Activated CD4-positive, alpha-beta T cell treated with anti-CD3 and anti-CD28 coated beads for 36 hours (primary cell): ENCODE measurements around the gene PRKAG2. TPM values are rescaled to one million over a fixed set of nuclear protein-coding genes. Genes with fewer than 3 reads are reported as not detected.
A peak's percentile ranks its signal among the peaks of the same experiment; 100 is the strongest.

Experiments used
- ATAC-seq: fragments of 200-7000 bp; cut with Tn5 transposase; one replicate; pipeline ENCODE4 v1.10.0; 2021; ENCODE audit warnings: mild to moderate bottlenecking, moderate library complexity
- CTCF ChIA-PET: fragments of 350-600 bp; sonication (Branson Sonifier 250); formaldehyde crosslinking; loops from one replicate; lab custom pipeline; 2021; ENCODE audit warnings: antibody characterized with exemption; lab: Charles Lee
- POLR2A ChIA-PET: fragments of 350-600 bp; sonication (Branson Sonifier 250); formaldehyde crosslinking; loops from one replicate; lab custom pipeline; 2021; ENCODE audit warnings: antibody characterized with exemption, inconsistent platforms; lab: Charles Lee
- DNase-seq: peaks from one replicate; pipeline ENCODE4 v3.0.0-alpha.2; 2020
- H3K27ac Mint-ChIP-seq: one replicate; pipeline ENCODE4 v1.8.0; 2021; ENCODE audit warnings: mixed read lengths
- H3K27me3 Mint-ChIP-seq: one replicate; pipeline ENCODE4 v1.8.0; 2021; ENCODE audit warnings: mixed read lengths
- H3K36me3 Mint-ChIP-seq: one replicate; pipeline ENCODE4 v1.8.0; 2021; ENCODE audit warnings: low read depth, mixed read lengths
- H3K4me1 Mint-ChIP-seq: one replicate; pipeline ENCODE4 v1.8.0; 2021; ENCODE audit warnings: mixed read lengths
- H3K4me3 Mint-ChIP-seq: one replicate; pipeline ENCODE4 v1.8.0; 2021; ENCODE audit warnings: mild to moderate bottlenecking, moderate library complexity, mixed read lengths
- H3K9me3 Mint-ChIP-seq: one replicate; pipeline ENCODE4 v1.8.0; 2021; ENCODE audit warnings: low read depth, mixed read lengths
- intact Hi-C, 2 experiments: fragments of 100-400 bp; cut with DNase I in 1 of 2; cut with micrococcal nuclease in 1 of 2; formaldehyde crosslinking; loops; one replicate each; pipeline versions ENCODE4 v1.14.2 to v1.15.1; 2022 to 2024; cut with DNase I, micrococcal nuclease
- total RNA-seq, 2 experiments: library from RNA; stranded (reverse); gene quantifications; one replicate each; pipeline ENCODE4 v1.2.3, GENCODE V29; 2021

The PRKAG2 gene
- total RNA-seq, 2 experiments from 2014 or later: 19.6 to 21.5 TPM

DNA sequence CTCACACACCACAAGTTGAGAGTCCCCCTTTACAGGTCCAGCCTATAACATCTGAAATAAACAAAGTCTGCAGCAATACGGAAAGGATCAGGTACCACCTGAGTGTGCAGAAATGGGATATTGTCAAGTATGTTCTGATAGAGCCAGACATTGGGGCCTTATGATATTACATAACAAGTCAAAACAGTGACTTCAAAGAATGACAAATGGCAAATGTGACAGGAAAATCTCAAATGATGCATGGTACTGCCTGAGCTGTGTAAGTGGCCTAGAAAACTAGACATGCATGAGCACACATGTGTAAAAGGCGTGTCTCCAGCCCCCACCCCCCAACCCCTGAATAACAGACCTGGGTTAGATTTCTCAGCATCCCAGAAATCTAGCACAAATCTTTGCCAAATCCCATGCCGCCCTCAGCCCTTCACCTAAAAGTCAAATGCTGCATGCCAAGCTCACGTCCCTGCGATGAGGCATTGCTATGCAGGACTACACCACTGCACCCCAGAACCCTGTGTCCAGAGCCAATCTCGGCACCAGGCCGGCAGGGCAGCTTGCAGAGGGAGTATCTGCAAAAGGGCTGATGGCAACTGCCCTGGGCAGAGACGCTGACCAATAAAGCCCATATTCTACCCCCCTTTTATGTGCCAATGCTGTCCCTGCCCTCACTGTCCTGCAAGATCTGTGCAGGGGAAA, 58.8 kb downstream of the PRKAG2 start:
- CTCF ChIA-PET: no interaction called here
- Mint-ChIP-seq H3K27ac (no peak overlapping the region), H3K4me3 (no peak overlapping the region), H3K4me1 (peaks cover 17% of the 10 kb centered on the region), H3K36me3 (no peaks in the 10 kb centered on the region), H3K9me3 (no peaks in the 10 kb centered on the region), H3K27me3 (no peaks in the 10 kb centered on the region)
- ATAC-seq: no peak
- POLR2A ChIA-PET: no interaction called here
- no peak for DNase-seq
- intact Hi-C loops: no loop called here

DNA sequence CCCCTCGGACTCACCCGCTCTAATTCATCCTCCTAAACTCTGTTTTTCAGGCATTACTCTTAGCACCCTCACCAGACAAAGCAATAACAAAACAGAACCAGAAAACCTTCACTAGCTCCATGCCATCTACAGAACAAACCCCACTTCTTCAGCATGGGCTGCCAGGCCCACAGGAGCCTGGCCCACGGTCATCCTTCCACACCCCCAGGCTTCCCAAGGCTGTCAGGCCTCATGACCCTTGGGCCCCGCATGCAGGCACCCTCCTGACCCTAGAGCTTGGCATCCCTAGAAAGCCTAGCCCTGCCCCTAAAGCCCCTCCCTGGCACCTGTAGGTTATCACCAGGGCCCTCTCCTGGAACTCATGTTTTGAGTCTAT, 59.6 kb downstream of the PRKAG2 start:
- ATAC-seq (no peak), DNase-seq (no peak)
- Mint-ChIP-seq H3K4me3 (no peak overlapping the region), H3K27me3 (no peaks in the 10 kb centered on the region), H3K27ac (no peak overlapping the region), H3K36me3 (no peaks in the 10 kb centered on the region), H3K9me3 (no peaks in the 10 kb centered on the region), H3K4me1 (peaks cover 17% of the 10 kb centered on the region)
- ChIA-PET POLR2A (no interaction called here), CTCF (no interaction called here)
- intact Hi-C loops: no loop called here

DNA sequence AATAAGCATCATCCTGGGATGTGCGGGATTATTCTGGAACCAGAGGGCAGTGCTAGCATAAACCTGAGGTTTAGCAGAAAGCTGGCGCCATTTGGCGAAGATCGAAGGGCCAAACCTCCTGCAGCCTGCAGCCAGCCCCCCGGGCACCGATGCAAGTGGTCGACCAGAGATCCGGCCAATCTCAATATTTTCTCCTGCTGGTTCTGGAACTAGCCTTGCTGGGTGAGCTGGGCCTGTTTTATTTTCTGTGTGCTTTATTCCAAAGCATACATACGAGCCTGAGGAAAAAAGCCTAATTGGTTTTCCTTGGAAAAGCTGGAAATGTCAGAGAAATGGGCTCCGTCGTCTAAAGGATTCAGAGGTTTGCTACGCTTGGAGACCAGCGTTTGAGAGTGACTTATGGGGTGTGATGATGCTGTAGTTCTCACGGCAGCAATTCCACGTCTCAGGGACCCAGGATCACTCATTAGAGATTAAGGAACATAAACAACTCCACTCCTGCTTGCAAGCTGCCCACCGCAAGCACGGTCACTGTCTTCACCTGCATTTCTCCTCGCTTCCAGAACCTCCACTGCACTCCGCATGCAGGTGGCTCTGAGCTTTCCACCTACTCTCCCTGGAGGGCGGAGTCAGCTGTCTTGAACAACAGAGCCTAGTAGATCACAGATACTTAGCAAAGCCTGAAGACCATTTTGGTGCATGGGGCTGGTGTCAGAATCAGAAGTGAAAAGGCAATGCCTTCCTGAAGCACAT, 60.2 kb downstream of the PRKAG2 start:
- intact Hi-C loops: no loop called here
- Mint-ChIP-seq H3K4me3 (no peak overlapping the region), H3K4me1 (peaks cover 17% of the 10 kb centered on the region), H3K27me3 (no peaks in the 10 kb centered on the region), H3K9me3 (no peaks in the 10 kb centered on the region), H3K36me3 (no peaks in the 10 kb centered on the region), H3K27ac (no peak overlapping the region)
- no peak for DNase-seq
- CTCF ChIA-PET: interaction anchor here (1.5 kb wide), 1 partner anchor 9 kb away, joined by 5 read pairs; no protein-coding TSS in a partner anchor
- POLR2A ChIA-PET: no interaction called here
- ATAC-seq: no peak

DNA sequence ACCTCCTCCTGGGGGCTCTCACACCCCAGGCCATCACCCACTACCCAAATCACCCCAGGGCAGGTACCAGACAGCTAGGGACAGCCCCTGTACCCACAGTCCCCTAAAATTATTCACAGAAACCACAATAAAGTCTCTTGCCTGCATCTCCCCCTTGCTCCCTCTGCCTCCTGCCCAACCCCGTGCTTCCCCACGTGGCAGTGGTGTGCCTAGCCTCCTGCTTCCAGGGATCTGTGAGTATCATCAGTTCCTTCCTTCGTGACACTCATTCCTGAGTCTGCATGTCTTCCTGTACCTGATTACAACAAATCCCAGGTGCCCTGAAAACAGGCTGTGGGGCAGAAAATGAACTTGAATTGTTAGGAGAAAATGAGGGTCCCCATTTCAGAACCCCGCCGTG, 61.5 kb downstream of the PRKAG2 start:
- Mint-ChIP-seq H3K9me3 (no peaks in the 10 kb centered on the region), H3K4me1 (peaks cover 17% of the 10 kb centered on the region), H3K27me3 (no peaks in the 10 kb centered on the region), H3K36me3 (no peaks in the 10 kb centered on the region), H3K27ac (no peak overlapping the region), H3K4me3 (no peak overlapping the region)
- CTCF ChIA-PET: interaction anchor here (0.5 to 1.5 kb wide), 3 partner anchors 9 to 119 kb away, joined by 3 to 5 read pairs (median 3); no protein-coding TSS in a partner anchor
- intact Hi-C loops: no loop called here
- POLR2A ChIA-PET: no interaction called here
- DNase-seq (no peak), ATAC-seq (no peak)

DNA sequence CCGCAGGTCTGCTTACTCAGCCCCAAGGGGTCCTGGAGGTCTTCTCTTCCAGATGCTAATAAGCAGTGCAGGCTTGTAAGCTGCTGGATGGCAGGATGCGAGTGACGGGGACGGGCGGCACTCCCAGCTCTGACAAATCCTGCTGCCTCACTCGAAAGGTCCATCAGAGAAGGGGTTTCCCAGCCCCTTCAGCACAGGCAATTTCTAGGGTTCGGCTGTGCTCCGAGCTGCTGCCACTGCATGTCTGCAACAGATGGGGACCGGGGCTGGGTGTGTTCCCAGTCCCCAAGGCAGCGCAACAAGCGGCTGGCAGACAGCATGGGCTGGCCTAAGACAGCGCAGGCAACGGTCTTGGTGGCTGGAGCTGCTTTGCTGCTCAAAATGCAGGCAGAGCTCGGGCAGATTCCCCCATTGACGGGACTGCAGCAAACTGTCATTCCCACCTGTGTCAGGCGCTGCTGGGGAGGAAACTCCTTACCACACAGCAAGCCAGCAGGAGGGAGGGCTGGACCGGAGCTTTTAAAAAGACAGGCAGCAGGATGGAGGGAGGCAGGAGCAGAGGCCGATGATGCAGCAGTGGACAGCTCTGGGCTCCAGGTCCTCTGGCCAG, 62.4 kb downstream of the PRKAG2 start:
- Mint-ChIP-seq H3K27ac (no peak overlapping the region), H3K27me3 (no peaks in the 10 kb centered on the region), H3K4me1 (peaks cover 17% of the 10 kb centered on the region), H3K9me3 (no peaks in the 10 kb centered on the region), H3K4me3 (no peak overlapping the region), H3K36me3 (no peaks in the 10 kb centered on the region)
- ATAC-seq (no peak), DNase-seq (no peak)
- intact Hi-C loops: no loop called here
- CTCF ChIA-PET: interaction anchor here (0.5 to 1.3 kb wide), 2 partner anchors 8 to 31 kb away, joined by 3 to 5 read pairs; no protein-coding TSS in a partner anchor
- POLR2A ChIA-PET: interaction anchor here (0.6 kb wide), 1 partner anchor 14 kb away, joined by 3 read pairs; no protein-coding TSS in a partner anchor

DNA sequence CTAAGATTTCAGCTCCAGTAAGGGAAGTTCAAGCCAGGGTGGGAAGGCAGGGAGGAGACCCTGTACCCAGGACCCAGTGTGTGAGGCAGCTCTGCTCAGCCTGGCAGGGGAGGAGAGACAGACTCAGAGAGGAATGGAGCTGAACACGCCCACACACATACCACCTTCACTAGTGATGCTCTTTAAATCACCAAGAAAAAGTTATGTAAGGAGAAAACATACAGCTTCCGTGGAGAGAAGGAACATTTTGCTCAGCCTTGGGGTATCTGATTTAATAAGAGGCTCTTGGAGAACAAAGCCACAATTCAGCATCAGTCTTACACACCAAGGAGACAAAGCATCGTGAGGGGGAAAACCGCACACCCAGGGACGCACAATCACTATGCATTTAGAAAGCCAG, 62.9 kb downstream of the PRKAG2 start:
- Mint-ChIP-seq H3K4me3 (no peak overlapping the region), H3K27ac (no peak overlapping the region), H3K36me3 (no peaks in the 10 kb centered on the region), H3K4me1 (peaks cover 17% of the 10 kb centered on the region), H3K9me3 (no peaks in the 10 kb centered on the region), H3K27me3 (no peaks in the 10 kb centered on the region)
- CTCF ChIA-PET: interaction anchor here (1.3 kb wide), 1 partner anchor 31 kb away, joined by 5 read pairs; no protein-coding TSS in a partner anchor
- peak; percentile 32 for DNase-seq
- POLR2A ChIA-PET: no interaction called here
- intact Hi-C loops: no loop called here
- peak; percentile 83 for ATAC-seq

DNA sequence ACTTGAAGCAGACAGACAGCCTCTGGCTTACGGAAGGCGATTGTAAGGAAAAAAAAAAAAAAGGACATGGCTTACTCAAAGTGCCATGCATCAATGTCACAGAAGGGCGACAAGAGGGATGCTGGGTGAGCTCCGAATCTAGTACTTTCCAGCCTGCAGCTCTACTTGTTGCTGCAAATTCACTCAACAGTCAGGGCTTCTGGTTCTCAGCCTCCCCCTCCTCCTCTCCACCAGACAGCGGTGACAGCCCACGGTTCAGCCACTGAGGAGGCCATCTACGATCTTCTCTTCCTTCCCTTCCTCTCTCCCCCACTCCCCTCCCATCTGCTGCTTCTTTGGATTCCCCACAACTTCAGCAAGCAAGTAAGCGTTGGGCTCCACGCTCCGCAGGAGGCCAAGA, 63.5 kb downstream of the PRKAG2 start:
- intact Hi-C loops: no loop called here
- ChIA-PET CTCF (interaction anchor here (1.3 kb wide), 1 partner anchor 30 kb away, joined by 5 read pairs; no protein-coding TSS in a partner anchor), POLR2A (no interaction called here)
- Mint-ChIP-seq H3K4me1 (peaks cover 17% of the 10 kb centered on the region), H3K36me3 (no peaks in the 10 kb centered on the region), H3K27me3 (no peaks in the 10 kb centered on the region), H3K4me3 (no peak overlapping the region), H3K9me3 (no peaks in the 10 kb centered on the region), H3K27ac (no peak overlapping the region)
- no peak for ATAC-seq
- no peak for DNase-seq

DNA sequence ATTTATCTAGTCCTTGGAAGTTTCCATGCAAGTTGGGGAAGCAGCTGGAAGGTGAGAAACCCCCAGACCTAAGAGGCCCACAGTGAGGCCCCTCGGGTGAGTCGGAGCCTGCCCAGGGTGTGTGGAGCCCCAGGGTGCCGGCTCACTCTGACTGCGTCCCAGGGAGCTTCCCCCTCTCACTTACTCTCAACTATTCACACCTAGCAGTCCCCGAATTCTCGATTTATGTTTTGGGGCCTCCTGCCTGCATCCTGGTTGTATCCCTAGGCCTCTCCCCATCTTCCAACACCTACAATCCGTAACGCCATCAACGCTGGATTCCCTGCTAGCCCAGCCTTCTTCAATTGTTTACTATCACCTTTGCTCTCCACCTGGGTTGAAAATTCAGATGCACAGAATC, 63.9 kb downstream of the PRKAG2 start:
- ATAC-seq (no peak), DNase-seq (no peak)
- H3K4me1 Mint-ChIP-seq: peaks cover 17% of the 10 kb centered on the region
- H3K36me3 Mint-ChIP-seq: no peaks in the 10 kb centered on the region
- intact Hi-C loops: loop anchor here in 1 of 2 experiments (1.0 kb wide), 1 partner anchor 28 kb away; no protein-coding TSS in a partner anchor
- H3K9me3 Mint-ChIP-seq: no peaks in the 10 kb centered on the region
- CTCF ChIA-PET: no interaction called here
- POLR2A ChIA-PET: no interaction called here
- H3K4me3 Mint-ChIP-seq: no peak overlapping the region
- H3K27me3 Mint-ChIP-seq: no peaks in the 10 kb centered on the region
- no peak overlapping the region for H3K27ac Mint-ChIP-seq

DNA sequence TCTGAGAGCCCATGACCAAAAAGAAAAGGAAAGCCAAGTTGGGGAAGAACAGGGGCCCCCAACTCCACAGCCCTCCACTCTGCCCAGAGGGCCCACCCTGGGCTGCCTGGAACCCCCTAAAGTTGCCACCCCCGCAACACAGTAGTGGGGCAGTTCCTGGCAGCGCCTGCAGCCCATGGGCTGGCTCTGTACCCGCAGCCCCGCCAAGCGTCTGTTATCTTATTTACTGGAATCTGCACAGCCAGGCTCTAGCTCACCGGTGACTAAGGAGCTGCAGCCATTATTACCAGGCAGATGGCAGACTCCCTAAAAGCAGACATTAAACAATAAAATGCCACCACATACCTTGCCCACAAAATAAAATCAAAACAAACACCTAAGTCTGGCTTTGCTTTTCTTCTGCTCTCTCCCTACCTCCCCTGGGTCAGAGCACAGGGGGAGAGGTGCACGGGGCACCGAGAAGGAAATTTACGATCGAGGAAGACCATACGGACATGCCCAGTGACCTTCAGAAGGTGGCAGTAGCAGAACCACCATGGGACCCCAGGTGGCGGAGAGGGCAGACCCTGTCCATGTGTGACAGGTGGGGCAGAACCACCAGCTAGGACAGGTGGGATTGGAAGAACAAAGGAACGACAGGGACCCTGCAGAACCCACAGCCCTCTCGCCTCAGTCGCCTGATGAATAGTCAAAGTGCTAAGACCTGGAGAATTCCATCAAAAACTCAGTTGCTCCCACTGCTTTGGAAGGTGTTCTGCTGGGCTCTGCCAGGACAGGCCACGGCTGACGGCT, 66.3 kb downstream of the PRKAG2 start:
- no peak for DNase-seq
- no peak overlapping the region for H3K27ac Mint-ChIP-seq
- ChIA-PET POLR2A (no interaction called here), CTCF (no interaction called here)
- ATAC-seq: no peak
- H3K9me3 Mint-ChIP-seq: no peaks in the 10 kb centered on the region
- H3K36me3 Mint-ChIP-seq: no peaks in the 10 kb centered on the region
- intact Hi-C loops: no loop called here
- H3K4me3 Mint-ChIP-seq: no peak overlapping the region
- H3K27me3 Mint-ChIP-seq: no peaks in the 10 kb centered on the region
- peaks cover 15% of the 10 kb centered on the region for H3K4me1 Mint-ChIP-seq

DNA sequence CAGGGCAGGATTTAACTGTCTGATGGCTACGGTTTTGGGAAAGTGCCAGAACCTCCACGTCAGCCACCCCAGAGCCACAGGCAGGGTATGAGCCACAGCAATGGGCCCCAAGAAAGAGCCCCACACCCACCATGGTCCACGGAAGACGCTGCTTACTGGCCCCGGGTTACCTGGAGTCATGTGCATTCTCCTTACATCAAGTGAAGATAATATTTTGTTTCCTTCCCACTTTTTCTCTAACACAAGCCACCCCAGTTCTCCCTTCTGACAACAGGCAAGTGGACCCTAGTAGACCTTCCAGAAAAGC, 67.1 kb downstream of the PRKAG2 start:
- Mint-ChIP-seq H3K27me3 (no peaks in the 10 kb centered on the region), H3K9me3 (no peaks in the 10 kb centered on the region), H3K27ac (no peak overlapping the region), H3K4me3 (no peak overlapping the region), H3K36me3 (no peaks in the 10 kb centered on the region), H3K4me1 (peaks cover 8% of the 10 kb centered on the region)
- no peak for ATAC-seq
- POLR2A ChIA-PET: no interaction called here
- DNase-seq: no peak
- intact Hi-C loops: no loop called here
- CTCF ChIA-PET: no interaction called here

DNA sequence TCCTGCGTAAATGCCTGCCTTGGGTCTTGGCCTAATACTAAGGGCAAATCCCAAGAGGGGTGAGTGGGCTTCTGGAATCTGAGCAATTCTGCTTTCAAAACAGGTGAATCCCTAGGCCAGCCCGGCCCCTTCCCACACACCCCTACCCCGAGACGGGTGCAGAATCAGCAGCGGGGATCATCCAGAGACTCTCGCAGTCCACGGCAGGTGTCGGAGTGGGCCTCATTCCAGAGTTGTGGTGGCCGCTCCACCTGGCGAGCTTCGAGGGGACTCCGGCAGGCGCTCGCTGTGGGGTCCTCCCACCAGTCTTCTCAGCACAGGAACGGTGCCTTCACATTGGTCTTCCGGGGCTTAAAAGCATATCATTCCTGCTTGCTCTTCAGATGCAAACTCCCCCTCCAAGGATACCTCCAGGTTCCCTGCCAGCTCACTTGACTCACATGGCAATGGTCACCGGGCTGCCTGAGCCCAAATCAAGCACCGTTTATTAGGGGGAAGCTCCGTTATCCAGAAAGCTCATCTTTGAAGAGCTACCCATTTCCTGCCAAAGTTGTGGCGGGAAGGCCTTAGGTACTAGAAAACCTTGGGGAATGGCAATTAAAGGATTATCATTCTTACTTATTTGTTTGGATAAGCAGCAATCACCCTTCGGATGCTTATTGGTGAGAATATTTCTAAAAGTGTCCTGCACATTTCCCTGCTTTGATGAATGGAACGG, 67.6 kb downstream of the PRKAG2 start:
- intact Hi-C loops: no loop called here
- Mint-ChIP-seq H3K9me3 (no peaks in the 10 kb centered on the region), H3K36me3 (no peaks in the 10 kb centered on the region), H3K4me3 (no peak overlapping the region), H3K4me1 (peaks cover 8% of the 10 kb centered on the region), H3K27me3 (no peaks in the 10 kb centered on the region), H3K27ac (no peak overlapping the region)
- ATAC-seq (no peak), DNase-seq (no peak)
- ChIA-PET CTCF (no interaction called here), POLR2A (no interaction called here)
